K562 (cell line): ENCODE data around the gene FCRL4. TPM values are rescaled to one million over a fixed set of nuclear protein-coding genes. Genes with fewer than 3 reads are reported as not detected.

Experiments
- ATAC-seq: fragments of 200-7000 bp; cut with Tn5 transposase; 3 replicates; pipeline ENCODE4 v1.9.1; 2020; ENCODE audit warnings: moderate library complexity
- BruUV-seq: library from RNA; stranded (reverse); fragments of 400-500 nt; replicated peaks from 2 replicates; lab custom pipeline; 2021; lab: Mats Ljungman, UMichigan
- CTCF ChIA-PET: fragments of 300-600 bp; formaldehyde crosslinking; extraction: SDS; loops from one replicate; lab custom pipeline; 2021; ENCODE audit warnings: low intra/inter-chr PET ratio; lab: Yijun Ruan, JAX
- POLR2A ChIA-PET: fragments of 300-600, 350-650 bp; sonication (Branson Sonifier 250); formaldehyde crosslinking; extraction: SDS; loops from one replicate; lab custom pipeline; 2021; ENCODE audit warnings: antibody characterized with exemption, inconsistent platforms; lab: Yijun Ruan, JAX
- DNase-seq, 4 experiments: peaks; one replicate each; pipeline versions ENCODE4 v3.0.0 to v3.0.0-alpha.2; 2011 to 2018; ENCODE audit warnings: low spot score in 3 of 4, mixed read lengths in 3 of 4; ENCODE audit errors: extremely low read depth in 1 of 4
- FAIRE-seq: peaks from 2 replicates; lab custom pipeline; 2011; peaks lifted over from hg19 to GRCh38; lab: Jason Lieb, UNC
- H2AFZ ChIP-seq: 2 replicates; pipeline ENCODE4 v1.6.0; 2011; ENCODE audit warnings: low read depth, low read length, control low read depth, inconsistent platforms
- H3K27ac ChIP-seq: fragments of 200-600 bp; 3 replicates; pipeline ENCODE4 v1.8.0; 2011; ENCODE audit warnings: low read depth, mild to moderate bottlenecking, control low read depth, inconsistent platforms, low read length, moderate library complexity, mixed read lengths; ENCODE audit errors: extremely low read depth
- H3K27me3 ChIP-seq, 2 experiments: fragments of 300-600 bp in 1 of 2; 2 replicates in 1 of 2; 3 replicates in 1 of 2; pipeline versions ENCODE4 v1.6.0 to v1.8.0; 2011; ENCODE audit warnings: inconsistent platforms in 2 of 2, low read length in 2 of 2, mild to moderate bottlenecking in 1 of 2, mixed read lengths in 1 of 2, moderate library complexity in 1 of 2; ENCODE audit not compliant: control insufficient read depth in 2 of 2, insufficient read depth in 2 of 2
- H3K36me3 ChIP-seq: fragments of 300-600 bp; 3 replicates; pipeline ENCODE4 v1.8.0; 2011; ENCODE audit warnings: mild to moderate bottlenecking, low read length, inconsistent platforms; ENCODE audit not compliant: control insufficient read depth, insufficient read depth
- H3K4me1 ChIP-seq, 2 experiments: fragments of 200-600 bp in 1 of 2; replicated peaks in 1 of 2; 2 replicates in 1 of 2; 3 replicates in 1 of 2; pipeline versions ENCODE4 v1.5.1 to v1.8.0; 2011; ENCODE audit warnings: inconsistent platforms in 2 of 2, low read length in 2 of 2, mild to moderate bottlenecking in 1 of 2, mixed read lengths in 1 of 2, moderate library complexity in 1 of 2; ENCODE audit not compliant: control insufficient read depth in 2 of 2, insufficient read depth in 2 of 2
- H3K4me2 ChIP-seq: 2 replicates; pipeline ENCODE4 v1.6.1; 2011; ENCODE audit warnings: low read length, control low read depth, inconsistent platforms, mixed read lengths; ENCODE audit not compliant: insufficient read depth
- H3K4me3 ChIP-seq: fragments of 200-600 bp; sonication (generic), shearing (Covaris generic); 2 replicates; pipeline ENCODE4 v1.5.1; 2016; ENCODE audit warnings: control low read depth, inconsistent platforms
- H3K79me2 ChIP-seq: fragments of 200-600 bp; 3 replicates; pipeline ENCODE4 v1.8.0; 2011; ENCODE audit warnings: low read length, inconsistent platforms; ENCODE audit not compliant: control insufficient read depth, insufficient read depth
- H3K9ac ChIP-seq, 2 experiments: 2 replicates each; pipeline versions ENCODE4 v1.6.0 to v1.6.1; 2011; ENCODE audit warnings: low read depth in 2 of 2, low read length in 2 of 2, control low read depth in 1 of 2, inconsistent platforms in 1 of 2, mild to moderate bottlenecking in 1 of 2, mixed read lengths in 1 of 2; ENCODE audit not compliant: insufficient read depth in 1 of 2
- H3K9me1 ChIP-seq: one replicate; pipeline ENCODE4 v1.6.0; 2011; ENCODE audit warnings: inconsistent platforms, mild to moderate bottlenecking, low read length, moderate library complexity; ENCODE audit not compliant: control insufficient read depth, insufficient read depth
- H3K9me3 ChIP-seq: replicated peaks from 2 replicates; pipeline ENCODE4 v1.5.1; 2011; ENCODE audit warnings: low read depth, low read length, inconsistent platforms; ENCODE audit not compliant: control insufficient read depth, insufficient read depth
- H4K20me1 ChIP-seq: replicated peaks from 2 replicates; pipeline ENCODE4 v1.6.1; 2011; ENCODE audit warnings: low read length, inconsistent platforms, mixed read lengths; ENCODE audit not compliant: control insufficient read depth, insufficient read depth
- ATF7 ChIP-seq: fragments of 450-650 bp; IDR thresholded peaks from 2 replicates; pipeline ENCODE4 v1.7.1; 2014; ENCODE audit warnings: mild to moderate bottlenecking, moderate library complexity
- CEBPG ChIP-seq, 3 experiments: fragments of 200-800 bp in 1 of 3; sonication (Bioruptor generic) in 1 of 3; sonication (generic) in 1 of 3; formaldehyde crosslinking in 1 of 3; IDR thresholded peaks in 2 of 3; conservative IDR thresholded peaks in 1 of 3; 2 replicates each; pipeline versions ENCODE4 v1.6.1 to v1.8.0; 2016 to 2022; ENCODE audit warnings: missing compliant biosample characterization in 2 of 3, missing genetic modification characterization in 2 of 3, mild to moderate bottlenecking in 1 of 3, missing genetic modification reagents in 1 of 3
- GTF2E2 ChIP-seq: fragments of 200-800 bp; sonication (Bioruptor generic); IDR thresholded peaks from 2 replicates; pipeline ENCODE4 v1.6.1; 2016; ENCODE audit warnings: missing genetic modification characterization, missing compliant biosample characterization
- HINFP ChIP-seq: fragments of 450-650 bp; conservative IDR thresholded peaks from 2 replicates; pipeline ENCODE4 v1.6.1; 2016; ENCODE audit warnings: missing genetic modification characterization, low read depth, mild to moderate bottlenecking, control low read depth, missing compliant biosample characterization
- KLF10 ChIP-seq: fragments of 250-450 bp; sonication (Bioruptor Pico); IDR thresholded peaks from 2 replicates; pipeline ENCODE4 v1.6.1; 2021; ENCODE audit warnings: matching md5 sums
- MAZ ChIP-seq, 2 experiments: fragments of 450-650 bp in 1 of 2; sonication (generic) in 1 of 2; formaldehyde crosslinking; IDR thresholded peaks in 1 of 2; conservative IDR thresholded peaks in 1 of 2; 2 replicates each; pipeline versions ENCODE4 v1.4.0 to v1.5.0; 2020; ENCODE audit warnings: mild to moderate bottlenecking in 1 of 2, missing genetic modification reagents in 1 of 2
- PHF8 ChIP-seq: fragments of 200-600 bp; sonication (generic); IDR thresholded peaks from 2 replicates; pipeline ENCODE4 v1.6.1; 2012; ENCODE audit warnings: mixed run types, mild to moderate bottlenecking, inconsistent platforms, low read length, moderate library complexity, borderline replicate concordance
- RAD21 ChIP-seq, 2 experiments: fragments of 250-450 bp in 1 of 2; fragments of 450-650 bp in 1 of 2; sonication (Bioruptor Pico) in 1 of 2; formaldehyde crosslinking in 1 of 2; IDR thresholded peaks in 1 of 2; conservative IDR thresholded peaks in 1 of 2; 2 replicates each; pipeline versions ENCODE4 v1.4.0 to v1.8.0; 2020 to 2022; ENCODE audit warnings: mild to moderate bottlenecking in 2 of 2, moderate library complexity in 1 of 2
- RFX5 ChIP-seq: IDR thresholded peaks from 2 replicates; pipeline ENCODE4 v1.6.1; 2011; ENCODE audit warnings: low read depth, mild to moderate bottlenecking, improper control_type of control experiment, low read length
- ZNF24 ChIP-seq: fragments of 450-650 bp; IDR thresholded peaks from 2 replicates; pipeline ENCODE4 v1.6.1; 2016
- ZNF785 ChIP-seq: fragments of 250-450 bp; sonication (Bioruptor Pico); IDR thresholded peaks from 2 replicates; pipeline ENCODE4 v1.4.0; 2020; ENCODE audit warnings: mild to moderate bottlenecking
- whole genome bisulfite sequencing: fragments of 100-300 bp; shearing (Covaris generic); methylation state at CpG from one replicate; pipeline ENCODE4 v1.1.6; 2016; ENCODE audit warnings: low coverage, mixed read lengths; ENCODE audit not compliant: insufficient coverage; ENCODE audit errors: missing lambda C conversion rate; 5-methylcytosine and 5-hydroxymethylcytosine counted together
- in situ Hi-C: fragments of 300-500 bp; cut with MboI; formaldehyde crosslinking; loops from 4 replicates; pipeline ENCODE4 v1.15.0; 2018; ENCODE audit warnings: inconsistent platforms, mixed read lengths
- intact Hi-C: fragments of 100-400 bp; cut with micrococcal nuclease; formaldehyde crosslinking; loops from 2 replicates; pipeline ENCODE4 v1.14.2; 2022
- polyA plus RNA-seq, 8 experiments: library from polyadenylated mRNA; depleted of rRNA in 4 of 8; stranded (reverse) in 5 of 8; unstranded in 3 of 8; fragments of >200 nt; fragmentation: Nextera tagmentation in 2 of 8; fragmentation: Illumina TruSeq in 1 of 8; extraction: Ambion mirVana in 2 of 8; extraction: Trizol in 1 of 8; gene quantifications; 2 replicates each; pipeline versions ENCODE4 v1.2.1 to v1.2.3, GENCODE V29; 2011 to 2014; ENCODE audit warnings: inconsistent platforms in 1 of 8, missing spikeins in 1 of 8
- total RNA-seq, 7 experiments: library from RNA; depleted of rRNA in 6 of 7; stranded (reverse); fragments of >200 nt in 6 of 7; fragmentation: Illumina TruSeq in 2 of 7; extraction: Trizol in 2 of 7; gene quantifications; 2 replicates each; pipeline versions ENCODE4 v1.2.1 to v1.2.3, GENCODE V29; 2011 to 2021; ENCODE audit warnings: low replicate concordance in 1 of 7

Gene FCRL4
- total and polyA plus RNA-seq, 9 of the 15 experiments (the other 6 are each of a cell fraction or from before 2014, with no cell fraction given): not detected

- H3K9me1 ChIP-seq: no peaks in the 10 kb centered on the region
- no TSS peak for BruUV-seq
- POLR2A ChIA-PET: interaction anchor here (0.6 to 1.5 kb wide), 2 partner anchors 13 to 738 kb away, joined by 3 to 6 read pairs; no protein-coding TSS in a partner anchor
Observed at GRCh38 chr1:157577420-157577819, 20.5 kb downstream of the FCRL4 start.

GRCh38 chr1:157575744-157576143 lies 22.1 kb downstream of the FCRL4 start:
- Histone ChIP-seq H3K79me2 (no peaks in the 10 kb centered on the region), H3K4me1 (no peaks in the 10 kb centered on the region), H4K20me1 (peaks cover 3% of the 10 kb centered on the region; the same call in 1 of the 2 replicates), H3K9ac (no peak overlapping the region), H3K9me3 (no peaks in the 10 kb centered on the region), H2AFZ (no peak overlapping the region), H3K4me3 (no peak overlapping the region), H3K27ac (no peak overlapping the region), H3K9me1 (no peaks in the 10 kb centered on the region), H3K36me3 (no peaks in the 10 kb centered on the region), H3K4me2 (no peak overlapping the region), H3K27me3 (peaks cover 0 to 6% of the 10 kb centered on the region in 2 experiments; a peak in 3 of 5 replicates)
- 0% methylated on average over 2 of the region's 2 CpGs for WGBS
- DNase-seq (no peak), FAIRE-seq (no peak), ATAC-seq (no peak)
- TF ChIP-seq HINFP (tag) (no peak), RAD21 (CRISPR knock-in tag; conservative IDR thresholded peaks at IDR 0.05 in 1 of 2, IDR thresholded peaks at IDR 0.05 in 1 of 2) (no peak), KLF10 (CRISPR knock-in tag) (no peak), PHF8 (no peak), RFX5 (no peak)
- POLR2A ChIA-PET: interaction anchor here (0.6 kb wide), 1 partner anchor 49 kb away, joined by 3 read pairs; no protein-coding TSS in a partner anchor
- intact Hi-C loops (loop anchor here (5.0 kb wide), 1 partner anchor 372 kb away; no protein-coding TSS in a partner anchor), in situ Hi-C loops (no loop called here)
- BruUV-seq: no TSS peak
- CTCF ChIA-PET: no interaction called here

More at GRCh38 chr1:157577420-157577819, 20.5 kb downstream of the FCRL4 start:
- TF ChIP-seq ZNF785 (CRISPR knock-in tag): no peak
- no peak for TF ChIP-seq CEBPG (CRISPR knock-in tag; IDR thresholded peaks at IDR 0.05)
- TF ChIP-seq CEBPG (tag; conservative IDR thresholded peaks at IDR 0.05 in 1 of 2, IDR thresholded peaks at IDR 0.05 in 1 of 2): no peak
- no peak for TF ChIP-seq MAZ (CRISPR knock-in tag; conservative IDR thresholded peaks at IDR 0.05 in 1 of 2, IDR thresholded peaks at IDR 0.05 in 1 of 2)
- TF ChIP-seq ZNF24: no peak
- no peak for TF ChIP-seq ATF7
- TF ChIP-seq GTF2E2: no peak
- TF ChIP-seq, all 486 proteins: peak for 0
- Histone ChIP-seq H3K27ac (no peak overlapping the region), H3K4me1 (no peaks in the 10 kb centered on the region), H3K27me3 (peaks cover 0 to 10% of the 10 kb centered on the region in 2 experiments; a peak in 3 of 5 replicates), H2AFZ (no peak overlapping the region), H3K9me3 (no peaks in the 10 kb centered on the region), H4K20me1 (0 out of 2 replicates have a peak, but pooled peaks cover 3% of the 10 kb centered on the region), H3K4me3 (no peak overlapping the region), H3K4me2 (no peak overlapping the region), H3K79me2 (no peaks in the 10 kb centered on the region), H3K36me3 (no peaks in the 10 kb centered on the region), H3K9ac (no peak overlapping the region)
- in situ Hi-C loops (no loop called here), intact Hi-C loops (loop anchor here (5.0 kb wide), 1 partner anchor 370 kb away; no protein-coding TSS in a partner anchor)
- ATAC-seq: no peak
- CTCF ChIA-PET: no interaction called here
- 2% methylated on average over 3 of the region's 3 CpGs for WGBS
- no peak for DNase-seq
- FAIRE-seq: peak; percentile 32
